A549 treated with AZD9567 at 1 μM for 4 hours (cell line): ENCODE measurements around the gene ZNF326. TPM values are rescaled to one million over a fixed set of nuclear protein-coding genes. Genes with fewer than 3 reads are reported as not detected.

ENCODE experiments used
- total RNA-seq: library from RNA; stranded (reverse); fragments of 200-300 nt; extraction: Qiagen RNA extraction; gene quantifications from 5 replicates; pipeline ENCODE4 v1.2.3, GENCODE V29; 2022; ENCODE audit not compliant: insufficient read depth

ZNF326 gene
- 14.0 to 20.2 TPM (median 14.3 TPM) in 5 replicates for total RNA-seq

GRCh38 chr1:89994805-89995597, at the start of gene ZNF326:
ZNF326 (plus strand) TSS chr1:89995110; CDS start chr1:89995258, 148 bp downstream.

Other genes with a start within 250 kb of the ZNF326 start
- 27.4 to 32.4 TPM (median 31.3 TPM) in 5 replicates for gene LRRC8D, start 174.1 kb upstream of the ZNF326 start, total RNA-seq